HL-60 (cell line): ENCODE results near the gene STXBP4.

Source experiments
- GABPA ChIP-seq: IDR thresholded peaks from 2 replicates; pipeline ENCODE4 v1.6.1; 2012; ENCODE audit warnings: low read depth
- POLR2AphosphoS5 ChIP-seq: IDR thresholded peaks from 2 replicates; pipeline ENCODE4 v1.6.1; 2012; ENCODE audit warnings: low read depth
- TF ChIP-seq, protein P1 (sequence below): IDR thresholded peaks from one replicate; pipeline ENCODE4 v1.5.1; 2011; ENCODE audit warnings: low read length, control low read depth, inconsistent platforms; ENCODE audit not compliant: insufficient read depth
- TF ChIP-seq, protein P2 (sequence below): IDR thresholded peaks from 2 replicates; pipeline ENCODE4 v1.6.1; 2012; ENCODE audit warnings: low read depth; ENCODE audit not compliant: insufficient replicate concordance

DNA sequence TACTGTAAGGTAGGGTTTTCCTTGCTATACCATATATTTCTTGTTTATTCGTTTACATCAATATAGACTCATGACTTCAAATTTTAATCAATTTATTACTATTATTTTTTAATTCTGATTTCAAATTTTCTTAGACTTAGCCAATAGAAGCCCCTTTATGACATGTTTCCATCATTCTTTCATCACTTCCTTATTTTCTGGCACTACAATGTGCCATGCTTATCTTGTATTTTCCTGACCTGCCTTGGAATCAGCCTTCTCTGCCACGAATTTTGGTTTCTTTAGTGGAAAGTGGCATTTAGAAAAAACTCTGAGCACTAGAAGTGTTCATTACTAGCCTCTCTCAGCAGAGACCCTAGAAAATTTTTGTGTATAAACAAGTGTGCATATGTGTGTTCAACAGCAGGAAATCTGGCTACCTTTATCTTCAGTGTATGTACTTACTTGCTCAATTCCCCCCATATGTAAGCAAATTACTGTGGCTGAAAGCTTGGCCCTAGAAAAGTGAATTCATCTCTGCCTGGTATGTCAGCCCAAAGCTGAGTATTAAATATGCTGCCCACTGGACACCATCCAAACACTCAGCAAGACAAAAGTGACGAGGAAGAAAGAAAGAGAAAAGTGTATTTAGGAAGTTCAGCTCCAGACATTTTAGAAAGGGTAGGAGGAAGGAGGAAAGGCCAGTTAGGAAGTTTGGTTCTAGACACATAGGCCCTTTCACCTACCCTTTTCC lies 4.0 kb downstream of the STXBP4 start:
- TF ChIP-seq, protein P1, sequence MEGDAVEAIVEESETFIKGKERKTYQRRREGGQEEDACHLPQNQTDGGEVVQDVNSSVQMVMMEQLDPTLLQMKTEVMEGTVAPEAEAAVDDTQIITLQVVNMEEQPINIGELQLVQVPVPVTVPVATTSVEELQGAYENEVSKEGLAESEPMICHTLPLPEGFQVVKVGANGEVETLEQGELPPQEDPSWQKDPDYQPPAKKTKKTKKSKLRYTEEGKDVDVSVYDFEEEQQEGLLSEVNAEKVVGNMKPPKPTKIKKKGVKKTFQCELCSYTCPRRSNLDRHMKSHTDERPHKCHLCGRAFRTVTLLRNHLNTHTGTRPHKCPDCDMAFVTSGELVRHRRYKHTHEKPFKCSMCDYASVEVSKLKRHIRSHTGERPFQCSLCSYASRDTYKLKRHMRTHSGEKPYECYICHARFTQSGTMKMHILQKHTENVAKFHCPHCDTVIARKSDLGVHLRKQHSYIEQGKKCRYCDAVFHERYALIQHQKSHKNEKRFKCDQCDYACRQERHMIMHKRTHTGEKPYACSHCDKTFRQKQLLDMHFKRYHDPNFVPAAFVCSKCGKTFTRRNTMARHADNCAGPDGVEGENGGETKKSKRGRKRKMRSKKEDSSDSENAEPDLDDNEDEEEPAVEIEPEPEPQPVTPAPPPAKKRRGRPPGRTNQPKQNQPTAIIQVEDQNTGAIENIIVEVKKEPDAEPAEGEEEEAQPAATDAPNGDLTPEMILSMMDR = no peak
- TF ChIP-seq, protein P2, sequence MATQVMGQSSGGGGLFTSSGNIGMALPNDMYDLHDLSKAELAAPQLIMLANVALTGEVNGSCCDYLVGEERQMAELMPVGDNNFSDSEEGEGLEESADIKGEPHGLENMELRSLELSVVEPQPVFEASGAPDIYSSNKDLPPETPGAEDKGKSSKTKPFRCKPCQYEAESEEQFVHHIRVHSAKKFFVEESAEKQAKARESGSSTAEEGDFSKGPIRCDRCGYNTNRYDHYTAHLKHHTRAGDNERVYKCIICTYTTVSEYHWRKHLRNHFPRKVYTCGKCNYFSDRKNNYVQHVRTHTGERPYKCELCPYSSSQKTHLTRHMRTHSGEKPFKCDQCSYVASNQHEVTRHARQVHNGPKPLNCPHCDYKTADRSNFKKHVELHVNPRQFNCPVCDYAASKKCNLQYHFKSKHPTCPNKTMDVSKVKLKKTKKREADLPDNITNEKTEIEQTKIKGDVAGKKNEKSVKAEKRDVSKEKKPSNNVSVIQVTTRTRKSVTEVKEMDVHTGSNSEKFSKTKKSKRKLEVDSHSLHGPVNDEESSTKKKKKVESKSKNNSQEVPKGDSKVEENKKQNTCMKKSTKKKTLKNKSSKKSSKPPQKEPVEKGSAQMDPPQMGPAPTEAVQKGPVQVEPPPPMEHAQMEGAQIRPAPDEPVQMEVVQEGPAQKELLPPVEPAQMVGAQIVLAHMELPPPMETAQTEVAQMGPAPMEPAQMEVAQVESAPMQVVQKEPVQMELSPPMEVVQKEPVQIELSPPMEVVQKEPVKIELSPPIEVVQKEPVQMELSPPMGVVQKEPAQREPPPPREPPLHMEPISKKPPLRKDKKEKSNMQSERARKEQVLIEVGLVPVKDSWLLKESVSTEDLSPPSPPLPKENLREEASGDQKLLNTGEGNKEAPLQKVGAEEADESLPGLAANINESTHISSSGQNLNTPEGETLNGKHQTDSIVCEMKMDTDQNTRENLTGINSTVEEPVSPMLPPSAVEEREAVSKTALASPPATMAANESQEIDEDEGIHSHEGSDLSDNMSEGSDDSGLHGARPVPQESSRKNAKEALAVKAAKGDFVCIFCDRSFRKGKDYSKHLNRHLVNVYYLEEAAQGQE = no peak
- no peak for TF ChIP-seq POLR2AphosphoS5
- no peak for TF ChIP-seq GABPA
